ENCODE results near the gene MYH8. TPM values are rescaled to one million over a fixed set of nuclear protein-coding genes. Genes with fewer than 3 reads are reported as not detected.

Gene MYH8
- total RNA-seq, 1 donor, result not detected

- DNase-seq (ENCODE audit: low read depth), result no peak
- H3K4me3 ChIP-seq (ENCODE audit: low read depth, low read length), result no peak overlapping the region
- TF ChIP-seq CTCF (IDR thresholded peaks at IDR 0.05; ENCODE audit: insufficient read depth, low read depth, low read length), result peak; percentile 27
These were observed 72.3 kb downstream of the MYH8 start for GRCh38 chr17:10349403-10349802.

DNA sequence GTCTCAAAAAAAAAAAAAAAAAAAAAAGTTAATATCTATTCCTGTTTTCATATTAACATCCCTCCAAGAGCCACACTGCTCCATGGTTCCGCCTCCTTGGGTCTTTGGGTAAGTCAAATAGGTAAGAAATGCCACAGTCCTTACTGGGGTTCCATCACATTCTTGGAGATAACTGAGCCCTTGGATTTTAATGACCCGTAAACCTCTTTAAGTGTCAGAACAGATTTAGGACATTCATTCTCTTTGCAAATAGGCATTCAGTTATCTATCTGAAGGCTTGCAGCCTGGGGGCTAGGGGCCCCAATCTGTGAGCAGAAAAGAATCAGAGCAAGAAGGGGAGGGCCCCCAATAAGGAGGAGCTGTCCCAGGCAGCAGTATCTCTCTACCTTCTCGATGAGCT is 76.9 kb downstream of the MYH8 start:
- TF ChIP-seq CTCF (IDR thresholded peaks at IDR 0.05; ENCODE audit: insufficient read depth, low read depth, low read length), result no peak
- H3K4me3 ChIP-seq (ENCODE audit: low read depth, low read length), result no peak overlapping the region
- no peak for DNase-seq (ENCODE audit: low read depth)

Other genes starting within 250 kb of the MYH8 start
- 4.5 and 8.6 TPM in 2 replicates for gene GAS7, start 223.3 kb downstream of the MYH8 start, total RNA-seq
- gene MYH13, start 48.9 kb downstream of the MYH8 start, total RNA-seq, result not detected in 2 replicates
- not detected in 2 replicates for gene MYH4, start 47.6 kb upstream of the MYH8 start, total RNA-seq
- gene MYH1, start 96.6 kb upstream of the MYH8 start, total RNA-seq, result not detected in 2 replicates
- under 0.01 TPM in 1 of 2 replicates, not detected in the other for gene MYH2, start 127.7 kb upstream of the MYH8 start, total RNA-seq
- 0.43 and 0.97 TPM in 2 replicates for gene MYH3, start 235.4 kb upstream of the MYH8 start, total RNA-seq

Measured in fibroblast of villous mesenchyme (primary cell).